ENCODE data around the gene ALAD.

The ALAD gene

DNA sequence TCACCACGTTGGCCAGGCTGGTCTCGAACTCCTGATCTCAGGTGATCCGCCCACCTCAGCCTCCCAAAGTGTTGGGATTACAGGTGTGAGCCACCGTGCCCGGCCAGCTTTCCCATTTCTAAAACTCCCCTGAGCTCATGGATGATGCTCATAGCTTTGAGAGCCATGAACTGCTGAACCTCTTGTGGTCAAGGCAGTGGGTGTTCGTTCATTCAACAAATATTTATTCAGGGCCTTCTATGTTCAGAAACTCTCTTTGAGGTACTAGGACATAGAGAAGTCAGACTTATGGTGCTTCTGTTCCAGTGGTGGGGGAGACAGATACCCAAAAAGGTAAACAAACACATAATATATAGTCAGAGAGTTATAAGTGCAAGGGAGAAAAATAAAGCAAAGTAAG, 49.1 kb downstream of the ALAD start:
- H3K4me3 ChIP-seq (ENCODE audit: low read length) = no peak overlapping the region
- TF ChIP-seq ZNF274 (IDR thresholded peaks at IDR 0.05; ENCODE audit: low read depth, low read length) = no peak

DNA sequence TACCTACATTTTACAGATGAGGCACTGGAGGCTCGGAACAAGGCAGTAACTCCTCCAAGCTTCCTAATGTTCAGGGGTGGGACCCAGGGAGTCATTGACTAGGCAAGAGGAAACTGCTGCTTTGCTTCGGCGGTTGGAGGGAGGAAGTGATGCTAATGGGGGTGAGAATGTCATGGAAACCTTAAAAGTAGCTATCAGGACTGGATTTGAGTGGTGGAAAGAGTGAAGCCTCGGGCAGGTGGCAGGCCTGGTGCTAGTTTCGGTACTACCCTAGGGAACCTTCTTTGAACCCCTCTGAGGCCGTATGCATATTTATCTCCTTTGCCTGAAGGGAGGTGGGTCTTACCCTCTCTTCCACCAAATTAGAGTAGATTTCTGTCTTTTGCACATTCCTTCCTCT, 50.1 kb downstream of the ALAD start:
- no peak overlapping the region; the same call in 1 of the 2 replicates for H3K4me3 ChIP-seq (ENCODE audit: low read length)
- TF ChIP-seq ZNF274 (IDR thresholded peaks at IDR 0.05; ENCODE audit: low read depth, low read length) = no peak

DNA sequence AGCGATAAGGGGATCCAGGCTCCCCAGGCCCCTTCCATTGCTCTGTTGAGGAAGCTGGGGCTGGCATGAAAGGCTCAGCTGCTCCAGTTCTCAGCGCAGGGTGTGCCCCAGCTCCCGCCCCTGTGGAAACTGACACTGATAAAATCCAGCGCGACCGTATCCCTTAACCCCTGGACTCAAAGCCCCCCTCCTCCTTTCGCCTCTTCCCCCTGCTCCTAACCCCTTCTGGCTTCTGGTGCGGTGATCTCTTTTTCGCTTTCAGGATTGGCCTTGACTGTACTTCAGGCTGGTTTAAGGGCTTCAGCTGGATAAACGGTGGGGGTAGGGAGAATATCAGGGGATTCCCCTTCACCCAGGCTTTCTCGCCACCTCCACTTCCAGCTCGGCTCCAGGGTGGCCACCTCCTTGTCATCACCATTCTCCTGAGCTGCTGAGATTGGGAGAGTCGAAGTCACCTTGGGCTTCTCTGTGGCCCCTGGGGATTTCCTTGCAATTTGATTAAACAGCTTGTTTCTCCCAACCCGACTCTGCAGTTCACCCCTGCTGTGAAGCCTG, 50.9 kb downstream of the ALAD start:
- TF ChIP-seq ZNF274 (IDR thresholded peaks at IDR 0.05; ENCODE audit: low read depth, low read length) = no peak
- peak overlapping the region; percentile 53; the same call in 1 of the 2 replicates for H3K4me3 ChIP-seq (ENCODE audit: low read length)

DNA sequence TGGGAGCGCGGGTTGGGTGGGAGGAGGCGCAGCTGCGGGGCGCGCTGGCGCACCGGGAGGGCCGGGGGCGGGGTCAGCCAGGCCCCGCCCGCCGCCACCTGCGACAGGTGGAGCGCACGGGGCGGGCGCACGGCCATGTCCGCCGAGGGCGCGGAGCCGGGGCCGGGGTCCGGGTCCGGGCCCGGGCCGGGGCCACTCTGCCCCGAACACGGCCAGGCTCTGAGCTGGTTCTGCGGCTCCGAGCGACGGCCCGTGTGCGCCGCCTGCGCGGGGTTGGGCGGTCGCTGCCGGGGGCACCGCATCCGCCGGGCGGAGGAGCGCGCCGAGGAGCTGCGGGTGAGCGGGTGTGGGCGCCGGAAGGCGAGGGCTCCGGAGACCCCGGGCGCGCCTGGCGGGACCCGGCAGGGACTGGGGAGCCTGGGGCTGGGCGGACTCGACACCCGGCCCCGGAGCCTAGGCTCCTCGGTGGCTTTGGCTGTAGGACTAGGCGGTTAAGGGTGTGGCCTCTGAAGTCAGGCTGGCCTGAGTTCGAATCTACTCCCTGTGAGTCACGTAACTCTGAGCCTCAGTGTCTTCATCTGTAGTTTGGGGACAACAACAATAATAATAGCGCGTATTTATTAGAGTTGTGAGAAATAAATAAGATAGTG, 51.5 kb downstream of the ALAD start, which contains the start of gene BSPRY:
BSPRY (plus strand) TSS at position 97 of the 650 bp plus-strand sequence; CDS start at position 136, 39 bp downstream.
- peak within 1 kb of the TSS; percentile 53; the same call in 1 of the 2 replicates for H3K4me3 ChIP-seq (ENCODE audit: low read length)
- no peak for TF ChIP-seq ZNF274 (IDR thresholded peaks at IDR 0.05; ENCODE audit: low read depth, low read length)

DNA sequence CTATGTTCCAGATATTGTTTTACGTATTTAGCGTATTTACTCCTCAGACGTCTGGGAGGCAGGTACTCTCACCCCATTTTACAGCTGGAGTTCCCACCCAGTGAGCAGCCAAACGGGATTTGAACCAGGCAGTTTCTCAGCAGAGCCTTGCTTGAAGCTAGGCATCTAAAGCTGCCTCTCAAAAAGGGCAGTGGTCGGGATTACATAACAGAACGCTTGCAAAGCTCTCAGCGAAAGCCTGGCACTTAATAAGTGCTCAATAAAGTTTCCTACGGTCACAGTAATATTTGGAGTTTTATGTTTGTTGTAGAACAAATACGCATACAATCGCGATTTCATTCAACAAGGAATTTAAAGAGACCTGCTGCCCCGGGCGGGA, 52.0 kb downstream of the ALAD start:
- H3K4me3 ChIP-seq (ENCODE audit: low read length) = peak overlapping the region; percentile 53; the same call in 1 of the 2 replicates
- TF ChIP-seq ZNF274 (IDR thresholded peaks at IDR 0.05; ENCODE audit: low read depth, low read length) = no peak

DNA sequence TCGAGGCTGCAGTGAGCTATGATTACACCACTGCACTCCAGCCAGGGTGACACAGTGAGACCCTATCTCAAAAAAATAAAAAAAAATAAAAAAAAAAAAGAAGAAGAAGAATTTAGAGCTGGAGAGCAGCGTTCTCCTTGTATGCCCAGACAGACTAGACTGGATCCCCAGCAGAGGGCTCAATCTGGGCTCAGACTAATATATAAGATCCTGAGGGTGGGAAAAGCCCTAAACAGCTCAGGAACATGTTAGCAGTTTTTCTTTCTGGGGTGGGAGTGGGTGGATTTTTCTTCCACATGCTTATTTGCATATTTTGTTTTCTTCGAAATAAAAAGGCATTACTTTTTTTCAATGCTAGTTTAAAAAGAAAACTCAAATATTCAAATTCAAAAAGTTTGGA, 52.6 kb downstream of the ALAD start:
- TF ChIP-seq ZNF274 (IDR thresholded peaks at IDR 0.05; ENCODE audit: low read depth, low read length) = no peak
- no peak overlapping the region for H3K4me3 ChIP-seq (ENCODE audit: low read length)

DNA sequence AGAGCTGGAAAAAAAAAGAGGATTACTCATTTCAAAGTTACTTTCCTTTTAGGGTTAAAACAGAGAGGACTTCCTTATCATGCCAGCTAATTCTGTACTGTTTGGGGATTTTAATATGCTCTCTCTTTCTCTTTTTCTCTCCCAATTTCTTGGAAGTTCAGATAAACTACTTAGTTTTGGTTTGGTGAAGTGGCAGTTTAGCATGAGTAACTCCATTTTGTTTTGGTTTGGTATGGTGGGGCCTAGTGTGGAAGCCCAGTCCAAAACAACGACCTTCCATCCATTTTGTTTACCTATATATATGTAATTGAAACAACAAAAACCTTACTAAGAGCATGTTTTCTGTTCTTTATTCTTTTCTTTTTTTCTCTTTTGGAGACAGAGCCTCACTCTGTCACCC, 55.4 kb downstream of the ALAD start:
- H3K4me3 ChIP-seq (ENCODE audit: low read length) = no peak overlapping the region

DNA sequence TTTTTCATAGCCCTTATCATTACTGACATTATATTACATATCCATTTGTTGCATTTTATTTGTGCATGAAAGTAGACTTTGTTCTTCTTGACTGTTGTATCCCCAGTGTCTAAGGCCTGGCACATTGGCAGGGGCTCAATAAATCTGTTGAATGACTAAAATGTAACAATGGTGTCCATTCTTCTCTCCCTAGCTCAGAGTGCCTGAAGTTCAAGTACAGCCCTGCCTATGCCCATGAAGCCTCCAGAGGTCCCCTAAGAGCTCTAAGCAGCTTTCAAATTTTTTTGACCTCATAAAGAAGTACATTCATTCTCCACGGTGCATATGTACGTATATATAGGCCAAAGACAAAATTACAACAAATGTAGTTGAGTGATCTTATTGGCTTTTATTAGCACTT, 55.9 kb downstream of the ALAD start:
- no peak overlapping the region for H3K4me3 ChIP-seq (ENCODE audit: low read length)
- TF ChIP-seq ZNF274 (IDR thresholded peaks at IDR 0.05; ENCODE audit: low read depth, low read length) = no peak

More for the DNA sequence above, 55.4 kb downstream of the ALAD start:
- no peak for TF ChIP-seq ZNF274 (IDR thresholded peaks at IDR 0.05; ENCODE audit: low read depth, low read length)

DNA sequence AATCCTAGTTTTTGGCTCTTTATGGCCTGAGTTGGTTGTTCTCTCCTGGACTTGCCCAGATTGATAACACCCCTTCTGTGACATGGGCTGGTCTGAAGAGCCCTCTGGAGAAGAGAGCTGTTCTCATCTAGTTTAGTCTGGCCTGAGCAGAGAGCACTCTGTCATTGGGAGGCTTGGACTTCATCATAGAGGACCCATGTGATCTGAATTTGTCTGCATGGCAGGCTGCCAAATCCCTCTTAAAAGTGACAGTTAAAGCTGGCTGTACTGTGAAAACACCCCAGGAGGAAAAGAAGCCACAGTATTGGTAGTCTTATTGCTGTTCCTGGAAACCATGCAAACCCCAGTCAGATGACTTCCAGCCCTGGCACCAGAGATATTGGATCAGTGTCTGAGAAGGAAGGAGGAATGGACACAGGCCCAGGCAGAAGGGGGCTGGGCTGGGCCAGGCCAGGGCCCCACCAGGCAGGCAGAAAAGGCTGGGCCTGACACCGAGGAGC, 57.3 kb downstream of the ALAD start:
- TF ChIP-seq ZNF274 (IDR thresholded peaks at IDR 0.05; ENCODE audit: low read depth, low read length) = no peak
- no peak overlapping the region for H3K4me3 ChIP-seq (ENCODE audit: low read length)

DNA sequence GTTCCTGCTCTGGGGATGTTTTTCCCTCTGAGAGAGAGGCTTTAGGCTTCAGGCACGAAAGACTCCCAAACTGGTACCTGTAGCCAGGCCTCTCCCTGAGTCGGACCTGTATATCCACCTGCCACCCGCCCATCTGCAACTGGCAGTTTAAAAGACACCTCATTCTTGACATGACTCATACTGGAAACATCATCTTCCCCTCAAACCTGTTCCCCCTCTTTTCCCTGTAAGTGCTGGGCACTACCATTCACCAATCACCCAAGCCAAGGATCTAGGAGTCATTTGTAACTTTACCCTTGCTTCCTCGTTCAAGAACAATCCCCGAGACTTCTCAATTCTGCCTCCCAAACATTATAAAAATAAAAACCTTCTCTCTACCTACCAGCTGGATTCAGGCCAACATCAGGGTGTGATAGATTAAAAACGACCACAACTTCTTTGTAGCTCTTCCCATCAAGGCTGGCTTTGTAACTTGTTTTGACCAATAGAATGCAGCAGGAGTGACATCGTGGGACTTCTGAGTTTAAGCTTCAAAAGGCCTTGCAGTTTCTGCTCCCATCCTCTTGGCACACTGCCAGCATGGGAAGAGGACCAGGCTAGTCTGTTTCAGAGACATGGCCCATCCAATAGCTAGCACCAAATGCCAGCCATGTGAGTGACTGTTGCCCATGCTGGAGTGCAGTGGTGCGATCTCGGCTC, 59.2 kb downstream of the ALAD start:
- no peak for TF ChIP-seq ZNF274 (IDR thresholded peaks at IDR 0.05; ENCODE audit: low read depth, low read length)
- no peak overlapping the region for H3K4me3 ChIP-seq (ENCODE audit: low read length)

DNA sequence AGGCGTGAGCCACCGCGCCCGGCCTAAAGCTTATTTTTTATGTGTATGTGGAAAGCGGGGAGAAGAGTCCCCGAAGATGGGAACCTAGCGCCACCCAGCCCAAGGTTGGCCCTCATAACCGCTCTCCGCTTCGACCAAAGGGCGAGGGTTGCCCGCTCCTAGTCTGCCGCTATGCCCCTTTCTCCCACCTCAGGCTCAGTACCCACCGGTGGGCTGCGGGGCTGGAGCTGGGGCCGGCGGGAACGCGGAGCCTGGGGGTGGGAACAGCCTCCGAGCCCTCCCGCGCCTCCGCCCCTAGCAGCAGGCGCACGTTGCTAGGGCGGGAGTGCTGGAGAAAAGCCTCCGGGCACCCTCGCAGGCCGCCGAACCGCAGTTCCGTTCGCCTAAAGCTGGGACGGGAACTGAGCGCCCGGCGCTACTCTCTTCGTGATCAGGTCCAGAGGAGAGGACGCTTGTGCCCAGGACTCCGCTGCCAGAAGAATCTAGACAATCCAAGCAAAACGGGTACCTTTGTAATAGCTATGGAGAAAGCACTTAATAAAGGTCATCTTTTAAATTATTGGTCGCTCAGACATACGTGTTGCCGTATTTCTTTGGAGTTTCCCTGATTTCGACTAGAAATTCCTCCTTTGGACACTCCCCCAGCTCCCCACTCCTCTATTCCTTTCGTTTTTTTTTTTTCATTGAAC, 60.9 kb downstream of the ALAD start, which contains the start of gene WDR31:
WDR31 (minus strand) TSS at position 265 of the 689 bp plus-strand sequence. CDS start 8,253 bp downstream, outside the sequence.
- TF ChIP-seq ZNF274 (IDR thresholded peaks at IDR 0.05; ENCODE audit: low read depth, low read length) = no peak

DNA sequence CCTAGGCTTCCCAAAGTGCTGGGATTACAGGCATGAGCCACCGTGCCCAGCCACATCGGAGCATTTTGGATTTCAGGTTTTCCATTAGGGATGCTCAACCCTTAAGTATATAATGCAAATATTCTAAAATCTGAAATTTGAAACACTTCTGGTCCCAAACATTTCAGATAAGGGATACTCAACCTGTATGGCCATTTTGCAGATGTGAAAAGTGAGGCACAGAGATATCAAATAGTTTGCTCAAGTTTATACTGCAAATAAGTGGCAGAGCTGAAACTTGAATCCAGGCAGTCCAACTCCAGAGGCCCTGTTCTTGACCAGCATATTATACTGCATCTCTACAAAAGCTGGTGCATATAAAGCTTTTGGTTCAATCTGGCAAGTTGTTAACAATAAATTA, 63.4 kb downstream of the ALAD start:
- no peak for TF ChIP-seq ZNF274 (IDR thresholded peaks at IDR 0.05; ENCODE audit: low read depth, low read length)
- H3K4me3 ChIP-seq (ENCODE audit: low read length) = no peak overlapping the region

More for the DNA sequence above, 60.9 kb downstream of the ALAD start, which contains the start of gene WDR31:
- peak within 1 kb of the TSS; percentile 87 for H3K4me3 ChIP-seq (ENCODE audit: low read length)

All from GM08714 (cell line).